Measurements from ENCODE around the gene SWT1.
A peak's percentile ranks its signal among the peaks of the same experiment; 100 is the strongest.

Gene SWT1

DNA sequence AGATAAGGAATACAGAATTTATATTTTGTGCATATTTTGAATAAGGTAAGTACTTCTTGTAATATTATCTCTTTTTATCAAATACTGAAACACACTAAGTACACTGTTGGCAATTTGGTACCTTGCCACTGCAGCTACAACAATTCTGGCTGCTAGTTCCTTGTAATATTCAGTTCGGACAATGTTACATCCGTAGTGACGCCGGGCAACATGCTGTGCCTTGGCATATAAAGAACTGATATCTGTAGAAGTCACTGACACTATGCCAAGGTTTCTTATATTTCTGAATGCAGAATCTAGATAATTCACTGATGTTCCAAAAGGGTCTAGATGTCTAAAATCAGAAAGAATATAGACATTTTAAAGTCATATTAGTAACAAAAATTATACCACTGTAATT, 17.7 kb upstream of the SWT1 start:
- H2AK5ac ChIP-seq (ENCODE audit: low read length), result no peak overlapping the region
- no peak overlapping the region for H3K4me3 ChIP-seq (ENCODE audit: low read depth, low read length)
- no peaks in the 10 kb centered on the region for H3K27me3 ChIP-seq (ENCODE audit: insufficient read depth, low read length)
- no peak overlapping the region for H3K27ac ChIP-seq (ENCODE audit: low read depth, low read length)
- WGBS (ENCODE audit: extremely low coverage, insufficient coverage, insufficient read length), result no CpG with 5 or more reads among the region's 4 CpGs
- H2BK120ac ChIP-seq (ENCODE audit: insufficient read depth, low read length, poor library complexity), result no peak overlapping the region
- H3K36me3 ChIP-seq (ENCODE audit: control insufficient read depth in 1 of 2, insufficient read depth in 2 of 2, low read length in 2 of 2), result peaks cover 2 to 10% of the 10 kb centered on the region in 2 experiments
- H3K9ac ChIP-seq (ENCODE audit: low read length), result no peak overlapping the region
- no peak overlapping the region for H2BK12ac ChIP-seq (ENCODE audit: low read length)
- H3K18ac ChIP-seq (ENCODE audit: low read length), result no peak overlapping the region
- H4K12ac ChIP-seq (ENCODE audit: low read depth, low read length), result no peak overlapping the region
- no peak overlapping the region for H3K4me2 ChIP-seq (ENCODE audit: low read length)
- H3K79me1 ChIP-seq (ENCODE audit: low read length), result no peaks in the 10 kb centered on the region
- no peak overlapping the region for H4K8ac ChIP-seq (ENCODE audit: low read depth, low read length)
- no peak overlapping the region for H3K4ac ChIP-seq (ENCODE audit: low read depth, low read length)
- no peak overlapping the region for H2AFZ ChIP-seq (ENCODE audit: insufficient read depth, low read length, poor library complexity)
- H3K9me3 ChIP-seq (ENCODE audit: insufficient read depth, low read depth, low read length), result no peaks in the 10 kb centered on the region
- no peak for DNase-seq
- H3K23ac ChIP-seq (ENCODE audit: low read length), result no peak overlapping the region
- no peak overlapping the region for H2BK5ac ChIP-seq (ENCODE audit: low read depth, low read length, poor library complexity)
- no peak overlapping the region for H3K14ac ChIP-seq (ENCODE audit: low read length)
- H3K79me2 ChIP-seq (ENCODE audit: control insufficient read depth, insufficient read depth, low read length, poor library complexity), result no peaks in the 10 kb centered on the region
- H4K91ac ChIP-seq (ENCODE audit: low read depth, low read length), result no peak overlapping the region
- no peaks in the 10 kb centered on the region for H3K4me1 ChIP-seq (ENCODE audit: control insufficient read depth in 1 of 2, insufficient read depth in 2 of 2, low read length in 2 of 2)

DNA sequence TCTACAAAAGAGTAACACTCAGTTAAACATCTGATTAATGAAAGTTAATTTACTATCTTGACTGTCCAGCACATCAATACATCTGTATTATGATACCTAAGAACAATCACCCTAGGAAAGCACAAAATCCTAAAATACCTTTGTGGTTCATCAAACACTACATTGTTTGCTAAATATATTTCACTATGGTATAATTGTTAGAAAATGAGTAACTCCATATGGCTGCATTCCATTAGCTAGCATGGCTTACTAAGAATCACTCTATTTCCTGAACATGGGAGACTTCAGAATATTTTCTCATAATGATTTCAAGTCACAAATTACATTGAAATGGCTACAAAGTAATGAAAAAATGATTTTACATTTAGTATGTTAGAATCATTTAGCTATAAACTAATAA, 12.7 kb upstream of the SWT1 start:
- no peaks in the 10 kb centered on the region for H3K79me2 ChIP-seq (ENCODE audit: control insufficient read depth, insufficient read depth, low read length, poor library complexity)
- H3K18ac ChIP-seq (ENCODE audit: low read length), result no peak overlapping the region
- no peaks in the 10 kb centered on the region for H3K4me1 ChIP-seq (ENCODE audit: control insufficient read depth in 1 of 2, insufficient read depth in 2 of 2, low read length in 2 of 2)
- no peak overlapping the region for H3K4ac ChIP-seq (ENCODE audit: low read depth, low read length)
- H3K9ac ChIP-seq (ENCODE audit: low read length), result no peak overlapping the region
- no peaks in the 10 kb centered on the region for H3K79me1 ChIP-seq (ENCODE audit: low read length)
- no peak overlapping the region for H3K23ac ChIP-seq (ENCODE audit: low read length)
- no peak overlapping the region for H3K27ac ChIP-seq (ENCODE audit: low read depth, low read length)
- no peak overlapping the region for H2BK120ac ChIP-seq (ENCODE audit: insufficient read depth, low read length, poor library complexity)
- no peak overlapping the region for H2BK12ac ChIP-seq (ENCODE audit: low read length)
- H3K9me3 ChIP-seq (ENCODE audit: insufficient read depth, low read depth, low read length), result no peaks in the 10 kb centered on the region
- no peak overlapping the region for H3K4me3 ChIP-seq (ENCODE audit: low read depth, low read length)
- no peak overlapping the region for H2AFZ ChIP-seq (ENCODE audit: insufficient read depth, low read length, poor library complexity)
- no peak overlapping the region for H4K91ac ChIP-seq (ENCODE audit: low read depth, low read length)
- no peak overlapping the region for H2BK5ac ChIP-seq (ENCODE audit: low read depth, low read length, poor library complexity)
- peak in 1 of 2 donors; percentile 14 for DNase-seq
- H3K36me3 ChIP-seq (ENCODE audit: control insufficient read depth in 1 of 2, insufficient read depth in 2 of 2, low read length in 2 of 2), result peaks cover under 1 to 2% of the 10 kb centered on the region in 2 experiments
- H4K12ac ChIP-seq (ENCODE audit: low read depth, low read length), result no peak overlapping the region
- H3K4me2 ChIP-seq (ENCODE audit: low read length), result no peak overlapping the region
- H4K8ac ChIP-seq (ENCODE audit: low read depth, low read length), result no peak overlapping the region
- H2AK5ac ChIP-seq (ENCODE audit: low read length), result no peak overlapping the region
- no peak overlapping the region for H3K14ac ChIP-seq (ENCODE audit: low read length)
- no peaks in the 10 kb centered on the region for H3K27me3 ChIP-seq (ENCODE audit: insufficient read depth, low read length)

DNA sequence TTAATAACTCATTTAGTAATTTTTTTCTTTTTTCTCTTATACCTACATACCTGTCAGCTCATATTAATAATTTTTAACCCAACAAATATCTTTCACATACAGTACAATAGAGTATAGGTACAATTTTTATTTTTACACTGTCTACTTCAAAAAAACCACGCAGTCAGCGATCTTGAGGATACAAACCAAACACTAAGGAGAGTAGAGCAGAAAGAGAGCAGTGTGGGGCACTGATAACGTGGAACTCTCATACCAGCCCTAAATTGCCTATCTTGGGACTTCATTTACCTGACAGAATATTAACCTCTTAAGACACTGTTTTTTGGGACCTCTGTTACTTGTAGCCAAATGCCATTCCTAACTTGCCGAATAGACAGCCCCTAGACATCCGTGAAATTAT, 5.8 kb upstream of the SWT1 start:
- H3K4ac ChIP-seq (ENCODE audit: low read depth, low read length), result no peak overlapping the region
- no peak overlapping the region for H2BK120ac ChIP-seq (ENCODE audit: insufficient read depth, low read length, poor library complexity)
- H3K36me3 ChIP-seq (ENCODE audit: control insufficient read depth in 1 of 2, insufficient read depth in 2 of 2, low read length in 2 of 2), result peaks cover 3% of the 10 kb centered on the region in 2 experiments
- H2BK12ac ChIP-seq (ENCODE audit: low read length), result no peak overlapping the region
- no peak overlapping the region for H3K23ac ChIP-seq (ENCODE audit: low read length)
- peaks cover 2% of the 10 kb centered on the region for H3K79me2 ChIP-seq (ENCODE audit: control insufficient read depth, insufficient read depth, low read length, poor library complexity)
- no peak overlapping the region for H2AFZ ChIP-seq (ENCODE audit: insufficient read depth, low read length, poor library complexity)
- H3K4me1 ChIP-seq (ENCODE audit: control insufficient read depth in 1 of 2, insufficient read depth in 2 of 2, low read length in 2 of 2), result no peaks in the 10 kb centered on the region
- no peak overlapping the region for H3K4me3 ChIP-seq (ENCODE audit: low read depth, low read length)
- no peaks in the 10 kb centered on the region for H3K27me3 ChIP-seq (ENCODE audit: insufficient read depth, low read length)
- no peak overlapping the region for H4K12ac ChIP-seq (ENCODE audit: low read depth, low read length)
- H3K9me3 ChIP-seq (ENCODE audit: insufficient read depth, low read depth, low read length), result no peaks in the 10 kb centered on the region
- H3K79me1 ChIP-seq (ENCODE audit: low read length), result peaks cover under 1% of the 10 kb centered on the region
- H2BK5ac ChIP-seq (ENCODE audit: low read depth, low read length, poor library complexity), result no peak overlapping the region
- no peak overlapping the region for H3K18ac ChIP-seq (ENCODE audit: low read length)
- no peak overlapping the region for H3K9ac ChIP-seq (ENCODE audit: low read length)
- H4K91ac ChIP-seq (ENCODE audit: low read depth, low read length), result no peak overlapping the region
- H3K27ac ChIP-seq (ENCODE audit: low read depth, low read length), result no peak overlapping the region
- DNase-seq, result no peak
- no peak overlapping the region for H2AK5ac ChIP-seq (ENCODE audit: low read length)
- H3K4me2 ChIP-seq (ENCODE audit: low read length), result no peak overlapping the region
- H3K14ac ChIP-seq (ENCODE audit: low read length), result no peak overlapping the region
- WGBS (ENCODE audit: extremely low coverage, insufficient coverage, insufficient read length), result no CpG with 5 or more reads among the region's 5 CpGs
- no peak overlapping the region for H4K8ac ChIP-seq (ENCODE audit: low read depth, low read length)

DNA sequence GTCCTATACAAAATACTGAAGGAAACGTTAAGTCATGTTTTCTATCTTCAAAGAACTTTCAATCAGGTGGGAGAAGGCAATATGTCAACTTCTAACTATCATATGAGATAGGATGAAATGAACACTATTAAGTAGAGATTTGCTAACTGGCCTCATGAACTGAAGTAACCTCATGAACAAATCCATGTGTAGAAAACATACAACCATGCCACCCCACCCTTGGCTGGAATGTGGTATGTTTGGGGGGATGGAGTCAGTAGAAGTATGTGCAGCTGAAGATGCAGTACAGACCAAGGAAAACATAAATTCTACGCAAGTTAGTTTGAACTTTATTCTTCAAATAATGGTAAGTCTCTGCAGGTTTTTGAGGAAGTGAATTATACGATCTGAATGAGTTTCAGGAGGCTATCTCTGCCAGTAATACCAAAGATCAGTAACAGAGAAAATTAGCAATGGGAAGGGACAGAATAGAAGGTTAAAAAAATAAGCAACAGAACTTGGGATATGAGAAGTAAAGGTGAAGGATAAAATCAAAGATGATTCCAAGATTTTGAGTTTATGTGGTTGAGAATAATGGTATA, 4.7 kb upstream of the SWT1 start:
- Histone ChIP-seq H3K36me3 (ENCODE audit: control insufficient read depth in 1 of 2, insufficient read depth in 2 of 2, low read length in 2 of 2) (peaks cover 3% of the 10 kb centered on the region in 2 experiments), H3K79me2 (ENCODE audit: control insufficient read depth, insufficient read depth, low read length, poor library complexity) (peaks cover 8% of the 10 kb centered on the region), H4K12ac (ENCODE audit: low read depth, low read length) (no peak overlapping the region), H2AK5ac (ENCODE audit: low read length) (no peak overlapping the region), H4K91ac (ENCODE audit: low read depth, low read length) (no peak overlapping the region), H3K14ac (ENCODE audit: low read length) (no peak overlapping the region), H3K4me3 (ENCODE audit: low read depth, low read length) (no peak overlapping the region), H2AFZ (ENCODE audit: insufficient read depth, low read length, poor library complexity) (no peak overlapping the region), H4K8ac (ENCODE audit: low read depth, low read length) (no peak overlapping the region), H3K27me3 (ENCODE audit: insufficient read depth, low read length) (no peaks in the 10 kb centered on the region), H2BK12ac (ENCODE audit: low read length) (no peak overlapping the region), H3K4ac (ENCODE audit: low read depth, low read length) (no peak overlapping the region), H3K4me2 (ENCODE audit: low read length) (no peak overlapping the region), H2BK5ac (ENCODE audit: low read depth, low read length, poor library complexity) (no peak overlapping the region), H3K23ac (ENCODE audit: low read length) (no peak overlapping the region), H3K4me1 (ENCODE audit: control insufficient read depth in 1 of 2, insufficient read depth in 2 of 2, low read length in 2 of 2) (no peaks in the 10 kb centered on the region), H3K9me3 (ENCODE audit: insufficient read depth, low read depth, low read length) (no peaks in the 10 kb centered on the region), H3K18ac (ENCODE audit: low read length) (no peak overlapping the region), H3K9ac (ENCODE audit: low read length) (no peak overlapping the region), H3K27ac (ENCODE audit: low read depth, low read length) (no peak overlapping the region), H2BK120ac (ENCODE audit: insufficient read depth, low read length, poor library complexity) (no peak overlapping the region), H3K79me1 (ENCODE audit: low read length) (peaks cover 7% of the 10 kb centered on the region)
- no CpG with 5 or more reads among the region's 3 CpGs for WGBS (ENCODE audit: extremely low coverage, insufficient coverage, insufficient read length)
- no peak for DNase-seq
